ENCODE data around the gene RETSAT. TPM values are rescaled to one million over a fixed set of nuclear protein-coding genes. Genes with fewer than 3 reads are reported as not detected.

RETSAT gene
- total RNA-seq, 4 donors from 2014 or later, result 257 to 687 (median 392) TPM

DNA sequence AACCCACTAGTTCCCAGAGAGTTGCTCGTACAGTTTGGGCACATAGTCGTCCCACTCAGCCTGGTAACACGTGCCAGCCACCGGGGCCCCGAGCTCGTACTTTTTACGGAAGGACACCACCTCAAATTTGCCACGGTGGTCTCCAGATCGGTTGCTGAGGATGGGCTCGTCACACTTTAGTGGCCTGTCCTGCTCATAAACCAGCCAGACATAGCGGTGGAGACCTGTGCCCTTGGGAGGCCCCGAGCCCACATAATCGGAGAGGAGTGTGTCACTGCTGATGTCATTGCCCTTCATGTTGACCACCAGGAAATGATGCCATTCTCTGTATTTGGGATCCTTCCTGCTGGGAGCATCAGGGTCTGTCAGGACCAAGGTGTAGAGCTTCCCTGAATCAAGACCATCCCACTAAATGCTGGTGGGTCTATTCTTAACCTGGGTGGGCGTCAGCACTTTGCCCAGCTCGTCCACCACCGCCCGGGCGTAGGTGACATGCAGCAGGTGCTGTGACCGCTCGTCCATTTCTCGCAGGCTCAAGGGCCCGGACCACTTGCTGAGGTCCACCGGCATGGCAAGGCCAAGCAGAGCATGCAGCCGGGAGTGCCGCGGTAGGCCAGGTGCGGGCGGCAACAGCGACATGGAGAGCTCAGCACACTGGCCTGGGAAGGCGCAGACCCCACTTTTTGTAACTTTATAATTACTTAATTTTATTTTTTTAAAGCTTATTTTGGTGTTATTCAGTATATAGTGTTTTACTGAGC, 12.9 kb downstream of the RETSAT start:
- TF ChIP-seq CTCF (IDR thresholded peaks at IDR 0.05; ENCODE audit: low read depth), result no peak

DNA sequence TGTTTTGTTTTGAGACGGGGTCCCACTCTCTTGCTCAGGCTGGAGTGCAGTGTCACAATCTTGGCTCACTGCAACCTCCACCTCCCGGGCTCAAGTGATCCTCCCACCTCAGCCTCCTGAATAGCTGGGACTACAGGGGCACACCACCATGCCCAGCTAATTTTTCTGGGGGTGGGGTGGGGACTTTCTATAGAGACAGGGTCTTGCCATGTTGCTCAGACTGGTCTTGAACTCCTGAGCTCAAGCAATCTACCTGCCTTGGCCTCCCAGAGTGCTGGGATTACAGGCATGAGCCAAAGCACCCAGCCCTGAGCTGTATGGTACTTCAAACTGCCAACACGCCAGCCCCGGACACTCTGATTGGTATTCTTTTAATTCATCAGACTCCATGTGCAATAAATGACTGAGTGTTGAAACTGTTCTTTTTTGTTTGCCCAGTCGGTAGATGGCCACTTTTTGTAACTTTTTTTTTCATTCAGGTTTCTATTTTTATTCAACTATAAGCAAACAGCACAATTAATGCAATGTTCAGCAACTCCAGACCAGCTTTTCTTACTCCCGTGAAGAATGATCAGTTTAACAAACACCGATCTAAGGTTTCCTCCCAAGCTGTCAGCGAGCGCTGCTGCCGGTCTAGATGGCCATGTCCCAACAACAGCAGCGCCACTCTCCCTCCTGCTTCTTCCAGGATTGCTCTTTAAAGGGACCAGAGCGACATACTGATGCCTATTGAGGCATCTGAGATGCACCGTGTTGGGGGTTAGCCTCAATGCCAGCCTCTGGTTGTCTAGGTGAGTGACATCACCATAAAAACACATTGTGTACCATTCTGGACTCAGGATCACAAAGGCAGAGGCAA, 14.1 kb downstream of the RETSAT start:
- TF ChIP-seq CTCF (IDR thresholded peaks at IDR 0.05; ENCODE audit: low read depth), result no peak

GRCh38 chr2:85334928-85335327, 19.4 kb downstream of the RETSAT start:
- no peak for TF ChIP-seq CTCF (IDR thresholded peaks at IDR 0.05; ENCODE audit: low read depth)

- no peak for TF ChIP-seq CTCF (IDR thresholded peaks at IDR 0.05; ENCODE audit: low read depth)
Observed at GRCh38 chr2:85330839-85331636, 23.3 kb downstream of the RETSAT start.

DNA sequence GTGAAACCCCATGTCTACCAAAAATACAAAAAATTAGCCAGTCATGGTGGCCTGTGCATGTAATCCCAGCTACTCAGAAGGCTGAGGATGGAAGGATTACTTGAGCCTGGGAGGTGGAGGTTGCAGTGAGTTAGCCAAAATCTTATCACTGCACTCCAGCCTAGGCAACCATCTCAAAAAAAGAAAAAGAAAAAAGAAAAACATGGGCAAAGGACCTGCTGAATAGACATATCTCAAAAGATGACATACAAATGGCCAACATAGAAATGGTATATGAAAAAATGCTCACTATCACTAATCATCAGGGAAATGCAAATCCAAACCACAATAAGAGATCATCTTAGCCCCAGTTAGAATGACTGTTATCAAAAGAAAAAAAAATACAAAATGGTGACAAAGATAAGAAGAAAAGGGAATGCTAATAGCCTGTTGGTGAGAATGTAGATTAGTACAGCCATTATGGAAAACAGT, 25.1 kb downstream of the RETSAT start:
- TF ChIP-seq CTCF (IDR thresholded peaks at IDR 0.05; ENCODE audit: low read depth), result no peak

DNA sequence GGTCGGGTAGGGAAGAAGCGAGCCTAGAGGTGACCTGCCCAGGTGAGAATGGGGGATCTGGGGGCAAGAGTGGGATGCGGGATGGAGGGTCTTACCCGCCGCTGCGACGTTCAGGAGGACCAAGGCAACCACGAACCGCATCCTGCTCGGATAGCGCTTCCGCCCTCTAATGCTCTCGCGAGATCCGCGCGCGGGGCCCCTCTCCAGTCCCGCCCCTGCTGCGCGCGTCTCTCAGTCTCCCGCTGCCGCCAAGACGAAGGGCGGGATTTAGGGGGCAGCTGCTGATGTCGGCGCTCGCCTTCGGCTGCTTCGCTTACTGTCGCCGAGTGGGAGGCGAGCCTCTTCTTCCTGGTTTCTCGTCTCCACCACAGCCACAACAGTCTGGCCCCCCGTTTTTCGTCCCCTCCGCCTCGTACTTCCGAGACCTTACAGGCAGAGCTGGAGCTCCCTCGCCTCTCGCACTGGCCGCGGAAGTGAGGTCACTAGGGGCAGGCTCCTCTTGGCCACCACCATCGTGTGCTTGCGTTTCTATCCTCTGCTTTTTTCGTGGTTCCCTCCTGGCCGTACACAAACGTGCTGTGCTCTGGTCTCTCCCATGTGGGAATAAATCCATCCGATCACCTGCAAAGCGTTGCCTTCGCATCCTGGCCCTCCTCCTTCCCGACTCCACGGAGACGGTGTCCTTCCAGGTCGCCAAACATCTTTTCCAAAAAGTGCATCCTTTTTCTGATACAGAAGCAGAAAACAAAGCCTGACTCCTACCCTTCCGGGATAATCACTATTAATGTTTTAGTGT, 26.3 kb downstream of the RETSAT start, which contains the start of gene TGOLN2:
Gene TGOLN2, minus strand, starts transcription at position 168 of the 796 bp plus-strand sequence. Its CDS starts 27 bp downstream, at position 141.
- TF ChIP-seq CTCF (IDR thresholded peaks at IDR 0.05; ENCODE audit: low read depth), result no peak

All from subcutaneous adipose tissue (tissue), 4 donors.